Nephron progenitor cell (in vitro differentiated cells): ENCODE measurements around the gene UBE3B.
A peak's percentile ranks its signal among the peaks of the same experiment; 100 is the strongest.

ENCODE experiments used
- DNase-seq: peaks from one replicate; pipeline ENCODE4 v3.0.0; 2021
- H3K27ac Mint-ChIP-seq: 2 replicates; pipeline ENCODE4 v1.8.0; 2021; ENCODE audit warnings: mild to moderate bottlenecking, moderate library complexity, mixed read lengths
- H3K27me3 Mint-ChIP-seq: 2 replicates; pipeline ENCODE4 v1.8.0; 2021; ENCODE audit warnings: mild to moderate bottlenecking, low read depth, mixed read lengths; ENCODE audit not compliant: poor library complexity
- H3K36me3 Mint-ChIP-seq: 2 replicates; pipeline ENCODE4 v1.8.0; 2021; ENCODE audit warnings: low read depth, mixed read lengths
- H3K4me1 Mint-ChIP-seq: 2 replicates; pipeline ENCODE4 v1.8.0; 2021; ENCODE audit warnings: mixed read lengths
- H3K4me3 Mint-ChIP-seq: 2 replicates; pipeline ENCODE4 v1.8.0; 2021; ENCODE audit warnings: mild to moderate bottlenecking, moderate library complexity, mixed read lengths
- H3K9me3 Mint-ChIP-seq: 2 replicates; pipeline ENCODE4 v1.8.0; 2021; ENCODE audit warnings: mild to moderate bottlenecking, moderate library complexity, mixed read lengths
- CTCF ChIP-seq: fragments of 200-600 bp; sonication (generic); IDR thresholded peaks from 2 replicates; pipeline ENCODE4 v1.5.0; 2021; ENCODE audit warnings: antibody characterized with exemption

The UBE3B gene

DNA sequence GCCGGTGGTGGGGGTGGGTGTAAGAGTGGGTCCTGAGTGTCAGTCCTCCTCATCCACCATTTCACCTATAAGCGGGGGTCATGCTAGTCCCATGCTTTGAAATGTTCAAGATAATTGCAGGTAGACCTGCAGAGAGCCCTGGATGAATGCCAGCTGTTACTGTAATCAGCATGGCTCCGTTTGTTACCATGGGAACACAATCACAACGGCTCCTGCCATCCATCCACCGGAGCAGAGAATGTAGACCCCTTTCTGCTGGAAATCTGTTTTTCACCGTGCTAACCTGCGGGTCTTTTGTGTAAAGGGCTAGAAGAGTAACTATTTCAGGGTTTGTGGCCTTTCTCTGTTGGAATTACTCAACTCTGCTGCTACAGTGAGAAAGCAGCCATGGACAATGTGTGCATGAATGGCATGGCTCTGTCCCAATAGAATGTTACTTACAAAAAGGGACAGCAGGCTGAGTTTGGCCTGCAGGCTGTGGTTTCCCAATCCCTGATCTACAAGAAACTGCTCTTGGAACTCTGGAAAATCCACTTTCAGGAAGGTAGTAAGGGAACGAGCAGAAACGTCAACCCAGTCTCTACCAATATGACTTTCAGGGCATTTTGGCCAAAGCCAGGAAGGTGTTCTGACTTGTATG lies 36.5 kb upstream of the UBE3B start:
- peaks cover 2% of the 10 kb centered on the region for H3K27me3 Mint-ChIP-seq
- peak overlapping the region; percentile 48 for H3K27ac Mint-ChIP-seq
- H3K4me1 Mint-ChIP-seq: peaks cover 6% of the 10 kb centered on the region
- H3K4me3 Mint-ChIP-seq: no peak overlapping the region
- H3K9me3 Mint-ChIP-seq: no peaks in the 10 kb centered on the region
- no peak for DNase-seq
- no peaks in the 10 kb centered on the region for H3K36me3 Mint-ChIP-seq
- no peak for TF ChIP-seq CTCF

DNA sequence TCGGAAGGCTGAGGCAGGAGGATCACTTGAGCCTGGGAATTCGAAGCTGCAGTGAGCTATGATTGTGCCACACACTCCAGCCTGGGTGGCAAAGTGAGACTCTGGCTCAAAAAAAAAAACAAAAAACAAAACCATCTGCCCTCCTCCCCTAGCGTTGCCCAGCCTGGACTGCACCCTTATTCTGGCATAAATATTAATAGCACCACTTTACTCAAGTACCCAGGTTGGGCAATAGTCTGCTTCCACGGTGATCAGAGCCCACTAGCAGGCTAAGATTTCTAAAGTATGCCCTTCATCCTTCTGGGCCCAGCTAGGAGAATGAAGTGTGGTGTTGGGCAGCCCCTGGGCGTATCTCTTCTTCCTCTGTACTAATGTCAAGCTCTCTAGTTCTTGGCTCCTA lies 33.6 kb upstream of the UBE3B start:
- no peak for TF ChIP-seq CTCF
- H3K27ac Mint-ChIP-seq: peak overlapping the region; percentile 53
- DNase-seq: no peak
- H3K9me3 Mint-ChIP-seq: no peaks in the 10 kb centered on the region
- no peaks in the 10 kb centered on the region for H3K27me3 Mint-ChIP-seq
- no peaks in the 10 kb centered on the region for H3K4me1 Mint-ChIP-seq
- no peaks in the 10 kb centered on the region for H3K36me3 Mint-ChIP-seq
- H3K4me3 Mint-ChIP-seq: no peak overlapping the region

- Mint-ChIP-seq H3K4me3 (no peak overlapping the region), H3K27me3 (no peaks in the 10 kb centered on the region), H3K36me3 (no peaks in the 10 kb centered on the region), H3K27ac (peak overlapping the region; percentile 53), H3K9me3 (no peaks in the 10 kb centered on the region), H3K4me1 (no peaks in the 10 kb centered on the region)
- TF ChIP-seq CTCF: no peak
- no peak for DNase-seq
Measured at GRCh38 chr12:109444259-109444658, 33.2 kb upstream of the UBE3B start.

DNA sequence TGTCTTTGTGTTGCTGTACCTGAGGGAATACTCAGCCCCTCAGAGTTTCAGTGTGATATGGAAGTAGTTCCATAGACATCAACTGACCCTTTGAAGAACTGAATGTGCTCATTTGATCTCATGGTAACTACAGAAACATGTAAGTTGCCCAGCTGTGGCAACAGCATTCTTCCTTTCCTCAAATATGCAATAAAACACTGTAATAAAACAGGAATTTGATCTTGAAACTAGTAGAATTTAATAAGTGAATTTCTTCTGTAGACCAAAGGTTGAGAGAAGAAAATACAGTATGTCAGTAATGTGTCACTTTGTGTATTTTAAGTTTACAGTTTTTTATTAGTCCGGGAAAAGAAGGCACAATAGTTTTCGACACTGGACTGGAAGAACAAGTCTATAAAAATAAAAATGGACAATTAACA lies 32.2 kb upstream of the UBE3B start:
- H3K4me3 Mint-ChIP-seq: no peak overlapping the region

DNA sequence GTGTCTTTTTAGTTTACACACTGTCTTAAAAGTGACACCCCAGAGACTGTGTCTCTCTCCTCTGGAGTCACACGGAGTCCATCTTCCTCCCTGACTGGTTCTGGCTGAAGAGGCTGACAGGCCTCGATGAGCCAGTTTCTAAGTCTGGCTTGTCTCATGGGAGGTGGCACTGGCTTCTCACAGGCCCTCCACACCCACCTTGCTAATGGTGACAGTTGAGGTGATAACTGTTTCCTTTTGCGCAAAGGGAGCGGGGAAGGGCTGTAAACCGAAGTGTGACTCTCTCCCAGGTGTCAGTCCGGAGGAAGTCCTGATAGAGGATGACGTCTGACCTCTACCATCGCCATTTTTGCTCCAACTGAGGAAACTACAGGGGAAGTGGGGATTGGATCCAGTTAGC lies 30.6 kb upstream of the UBE3B start:
- H3K27ac Mint-ChIP-seq: no peak overlapping the region
- no peaks in the 10 kb centered on the region for H3K27me3 Mint-ChIP-seq
- peaks cover 19% of the 10 kb centered on the region for H3K36me3 Mint-ChIP-seq
- DNase-seq: no peak
- H3K4me3 Mint-ChIP-seq: no peak overlapping the region
- H3K4me1 Mint-ChIP-seq: peaks cover 7% of the 10 kb centered on the region
- H3K9me3 Mint-ChIP-seq: no peaks in the 10 kb centered on the region
- TF ChIP-seq CTCF: no peak

More for the DNA sequence above, 32.2 kb upstream of the UBE3B start:
- Mint-ChIP-seq H3K27me3 (no peaks in the 10 kb centered on the region), H3K27ac (no peak overlapping the region), H3K4me1 (no peaks in the 10 kb centered on the region), H3K36me3 (peaks cover 7% of the 10 kb centered on the region), H3K9me3 (no peaks in the 10 kb centered on the region)
- TF ChIP-seq CTCF: no peak
- no peak for DNase-seq

- no peak overlapping the region for H3K27ac Mint-ChIP-seq
- H3K4me3 Mint-ChIP-seq: no peak overlapping the region
- no peaks in the 10 kb centered on the region for H3K9me3 Mint-ChIP-seq
- H3K27me3 Mint-ChIP-seq: no peaks in the 10 kb centered on the region
- TF ChIP-seq CTCF: no peak
- peaks cover 7% of the 10 kb centered on the region for H3K4me1 Mint-ChIP-seq
- H3K36me3 Mint-ChIP-seq: peaks cover 24% of the 10 kb centered on the region
- DNase-seq: no peak
Measured at GRCh38 chr12:109447482-109447881, 30.0 kb upstream of the UBE3B start.
